IPS DF 4.7 (cell line): Measurements from ENCODE around the gene PARP3.

ENCODE experiments used
- DNase-seq: peaks from one replicate; pipeline ENCODE4 v3.0.0-alpha.2; 2013; ENCODE audit warnings: low spot score; ENCODE audit errors: extremely low read depth

The PARP3 gene

DNA sequence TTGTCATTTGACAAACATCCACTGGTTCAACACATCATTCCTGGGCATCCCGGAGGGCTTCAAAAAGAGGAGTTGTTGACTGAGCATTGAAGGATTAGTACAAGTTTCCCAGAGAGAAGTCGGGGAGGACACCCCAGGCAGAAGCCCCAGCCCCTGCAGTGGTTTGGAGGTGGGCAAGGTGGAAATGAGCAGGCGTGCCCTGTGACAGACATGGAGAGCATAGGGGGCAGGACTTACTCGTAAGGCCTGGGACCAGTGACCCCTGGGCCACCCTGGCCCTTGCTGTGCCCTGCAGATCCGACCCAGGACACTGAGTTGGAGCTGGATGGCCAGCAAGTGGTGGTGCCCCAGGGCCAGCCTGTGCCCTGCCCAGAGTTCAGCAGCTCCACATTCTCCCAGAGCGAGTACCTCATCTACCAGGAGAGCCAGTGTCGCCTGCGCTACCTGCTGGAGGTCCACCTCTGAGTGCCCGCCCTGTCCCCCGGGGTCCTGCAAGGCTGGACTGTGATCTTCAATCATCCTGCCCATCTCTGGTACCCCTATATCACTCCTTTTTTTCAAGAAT, 5.9 kb downstream of the PARP3 start:
- DNase-seq: no peak

DNA sequence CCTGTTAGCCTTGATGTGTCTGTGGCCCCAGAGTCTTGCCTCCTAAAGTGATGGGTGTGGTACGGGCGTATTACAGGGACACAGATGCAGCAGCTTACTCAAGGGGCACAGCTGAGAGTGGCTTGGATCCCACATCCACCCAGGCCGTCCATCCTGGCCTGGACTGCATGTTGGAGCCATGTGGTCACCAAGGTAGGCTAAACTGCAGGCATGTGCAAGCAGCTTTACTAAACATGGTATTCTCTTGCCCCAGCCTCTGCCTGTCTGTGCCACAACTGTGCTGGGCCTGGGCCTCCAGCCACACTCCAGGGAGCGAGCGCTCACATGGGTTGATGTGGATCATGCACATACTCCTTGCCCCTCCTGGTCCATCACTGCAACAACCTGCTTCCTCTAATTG, 7.0 kb downstream of the PARP3 start:
- DNase-seq: no peak

- DNase-seq: no peak
Observed at GRCh38 chr3:51950899-51951298, 8.7 kb downstream of the PARP3 start.

DNA sequence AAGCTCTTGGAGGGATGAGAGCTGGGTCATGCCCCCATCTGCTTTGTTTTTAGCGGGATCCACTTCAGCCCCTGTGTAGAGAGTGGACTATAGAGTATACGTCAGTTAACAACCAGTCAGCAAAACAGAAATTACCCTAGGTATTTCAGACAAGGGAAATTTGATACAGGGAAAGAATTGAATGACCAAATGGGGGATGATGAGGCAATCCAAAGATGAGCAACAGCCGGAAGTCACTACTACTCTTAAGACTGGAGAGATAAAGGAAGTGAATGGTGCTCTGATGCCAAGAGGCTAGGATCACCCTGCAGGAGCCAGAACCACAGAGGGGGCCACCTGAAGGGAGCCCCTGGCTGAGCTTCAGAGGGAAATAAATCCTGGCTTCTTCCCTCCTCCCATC, 11.3 kb downstream of the PARP3 start:
- DNase-seq: no peak

- DNase-seq: no peak
Observed at GRCh38 chr3:51954105-51954504, 11.9 kb downstream of the PARP3 start.

- no peak for DNase-seq
Observed at GRCh38 chr3:51954713-51955112, 12.6 kb downstream of the PARP3 start.

DNA sequence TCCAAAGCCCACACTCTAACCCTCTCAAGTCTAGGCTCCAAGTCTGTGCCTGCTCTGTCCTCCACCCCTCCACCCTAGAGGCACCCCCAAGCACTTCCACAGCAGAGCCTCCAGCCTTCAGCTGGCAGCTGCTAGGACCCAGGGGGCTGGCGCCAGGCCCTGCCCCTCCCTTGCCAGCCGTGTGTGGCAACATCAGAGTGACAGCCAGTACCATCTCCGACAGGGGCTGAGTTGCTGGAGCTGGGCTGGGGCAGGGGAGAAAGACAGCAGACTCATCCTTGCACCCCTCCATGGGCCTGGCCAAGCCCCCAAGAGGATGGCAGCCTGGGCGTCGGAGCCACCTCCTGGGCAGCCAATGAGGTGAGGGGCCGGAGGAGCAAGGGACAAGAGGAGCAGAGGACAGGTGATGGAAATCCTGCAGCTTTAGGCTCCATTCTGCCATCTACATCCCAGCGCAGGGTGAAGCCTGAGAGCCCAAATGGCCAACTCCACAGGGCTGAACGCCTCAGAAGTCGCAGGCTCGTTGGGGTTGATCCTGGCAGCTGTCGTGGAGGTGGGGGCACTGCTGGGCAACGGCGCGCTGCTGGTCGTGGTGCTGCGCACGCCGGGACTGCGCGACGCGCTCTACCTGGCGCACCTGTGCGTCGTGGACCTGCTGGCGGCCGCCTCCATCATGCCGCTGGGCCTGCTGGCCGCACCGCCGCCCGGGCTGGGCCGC, 13.2 kb downstream of the PARP3 start, which contains the start of gene GPR62:
Gene GPR62 (plus strand): TSS at position 207 of the 718 bp plus-strand sequence. CDS start 272 bp downstream, at position 479.
- no peak for DNase-seq

GRCh38 chr3:51955893-51956770, 14.0 kb downstream of the PARP3 start:
- no peak for DNase-seq

DNA sequence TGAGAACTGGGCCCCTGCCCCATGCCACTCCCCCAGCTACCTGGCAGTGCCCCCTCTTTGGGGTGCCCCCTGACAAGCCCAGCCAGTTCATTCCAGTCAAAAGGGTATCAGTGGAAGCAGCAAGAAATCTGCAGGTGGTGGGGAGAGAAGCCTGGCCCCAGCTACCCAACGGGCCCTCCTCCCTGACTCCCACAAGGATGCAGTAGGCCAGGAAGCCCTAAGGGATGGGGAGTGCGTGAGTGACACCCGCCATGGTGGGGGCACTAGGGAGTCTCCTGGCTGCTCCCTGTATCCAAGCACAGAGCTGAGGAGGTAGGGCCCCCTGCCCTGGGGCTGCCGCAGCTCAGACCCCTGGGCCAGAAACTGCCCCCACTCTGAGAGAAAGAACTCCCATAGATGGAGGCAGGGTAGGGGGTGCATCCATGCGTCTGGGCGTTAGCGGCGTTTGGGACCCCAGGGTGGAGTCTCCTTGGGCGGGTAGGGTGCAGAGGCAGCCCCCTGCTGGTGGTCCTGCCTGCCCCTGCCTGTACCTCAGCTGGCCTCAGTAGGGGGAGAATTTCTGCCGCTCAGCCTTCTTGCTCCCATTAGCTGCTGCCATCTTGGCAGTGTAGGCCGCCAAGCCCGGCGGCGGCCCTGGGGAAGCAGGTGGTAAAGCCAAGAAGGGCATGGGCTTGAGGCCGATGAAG, 15.5 kb downstream of the PARP3 start:
- DNase-seq: no peak

DNA sequence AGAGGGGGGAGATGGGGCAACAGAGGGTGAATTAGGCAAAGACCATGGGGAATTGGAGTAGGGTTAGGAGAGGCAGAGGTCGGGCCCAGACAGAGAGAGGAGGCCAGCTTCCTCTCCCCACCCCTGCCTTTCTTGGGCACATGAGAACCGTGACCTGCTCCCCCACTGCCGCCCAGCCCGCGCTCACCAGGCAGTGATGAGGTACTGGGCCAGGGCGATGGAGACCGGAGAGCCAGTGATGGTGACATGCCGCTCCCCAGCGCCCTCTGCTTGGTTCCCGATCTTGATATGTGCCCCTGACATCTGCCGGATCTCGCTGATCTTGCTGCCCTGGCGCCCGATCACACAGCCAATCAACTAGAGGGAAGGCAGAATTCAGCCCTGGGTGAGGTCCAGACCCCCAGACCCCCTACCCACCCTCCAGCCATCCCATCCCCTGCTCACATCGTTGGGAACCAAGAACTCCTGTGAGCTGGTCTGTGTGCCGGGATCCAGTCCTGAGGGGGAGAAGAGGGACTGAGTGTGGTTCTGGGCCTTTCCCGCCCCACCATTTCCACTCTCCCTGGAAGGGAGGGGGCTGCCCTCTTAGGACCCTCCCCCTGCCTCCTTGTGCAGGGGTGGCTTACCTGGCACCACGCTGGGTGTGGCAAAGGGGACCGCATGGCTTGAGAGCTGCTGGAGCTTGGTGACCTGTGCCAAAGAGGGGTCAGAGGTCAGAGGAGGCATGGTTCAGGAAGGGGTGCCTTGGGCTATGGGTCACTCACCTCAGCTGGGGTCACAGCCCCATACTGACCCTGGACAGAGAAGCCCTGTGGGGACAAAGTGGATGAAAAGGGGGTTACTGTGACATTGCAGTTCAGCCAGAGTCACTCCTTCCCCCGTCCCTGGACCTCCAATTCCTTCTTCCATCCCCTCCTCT, 16.7 kb downstream of the PARP3 start:
- no peak for DNase-seq

- no peak for DNase-seq
Observed at GRCh38 chr3:51959651-51960050, 17.5 kb downstream of the PARP3 start.

GRCh38 chr3:51960386-51960785, 18.2 kb downstream of the PARP3 start:
- DNase-seq: no peak

DNA sequence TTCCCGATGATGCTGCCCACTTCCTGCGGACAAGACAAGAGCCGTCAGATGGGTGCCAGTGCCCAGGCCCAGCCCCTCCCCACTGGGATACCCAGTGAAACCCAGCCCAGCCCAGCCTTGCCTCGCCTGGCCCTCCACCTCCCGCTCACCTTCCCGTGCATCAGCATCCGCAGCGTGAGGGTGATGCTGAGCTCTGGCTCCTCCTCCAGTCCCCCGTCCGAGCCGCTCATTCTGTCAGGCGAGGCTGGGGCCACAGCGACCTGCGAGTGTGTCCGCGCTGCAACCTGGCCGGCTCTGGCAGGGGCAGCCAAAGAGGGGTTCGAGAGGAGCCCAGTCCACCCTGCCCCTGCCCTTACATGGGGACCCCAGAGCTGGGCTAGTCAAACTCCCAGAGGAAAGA, 18.8 kb downstream of the PARP3 start:
- DNase-seq: no peak

DNA sequence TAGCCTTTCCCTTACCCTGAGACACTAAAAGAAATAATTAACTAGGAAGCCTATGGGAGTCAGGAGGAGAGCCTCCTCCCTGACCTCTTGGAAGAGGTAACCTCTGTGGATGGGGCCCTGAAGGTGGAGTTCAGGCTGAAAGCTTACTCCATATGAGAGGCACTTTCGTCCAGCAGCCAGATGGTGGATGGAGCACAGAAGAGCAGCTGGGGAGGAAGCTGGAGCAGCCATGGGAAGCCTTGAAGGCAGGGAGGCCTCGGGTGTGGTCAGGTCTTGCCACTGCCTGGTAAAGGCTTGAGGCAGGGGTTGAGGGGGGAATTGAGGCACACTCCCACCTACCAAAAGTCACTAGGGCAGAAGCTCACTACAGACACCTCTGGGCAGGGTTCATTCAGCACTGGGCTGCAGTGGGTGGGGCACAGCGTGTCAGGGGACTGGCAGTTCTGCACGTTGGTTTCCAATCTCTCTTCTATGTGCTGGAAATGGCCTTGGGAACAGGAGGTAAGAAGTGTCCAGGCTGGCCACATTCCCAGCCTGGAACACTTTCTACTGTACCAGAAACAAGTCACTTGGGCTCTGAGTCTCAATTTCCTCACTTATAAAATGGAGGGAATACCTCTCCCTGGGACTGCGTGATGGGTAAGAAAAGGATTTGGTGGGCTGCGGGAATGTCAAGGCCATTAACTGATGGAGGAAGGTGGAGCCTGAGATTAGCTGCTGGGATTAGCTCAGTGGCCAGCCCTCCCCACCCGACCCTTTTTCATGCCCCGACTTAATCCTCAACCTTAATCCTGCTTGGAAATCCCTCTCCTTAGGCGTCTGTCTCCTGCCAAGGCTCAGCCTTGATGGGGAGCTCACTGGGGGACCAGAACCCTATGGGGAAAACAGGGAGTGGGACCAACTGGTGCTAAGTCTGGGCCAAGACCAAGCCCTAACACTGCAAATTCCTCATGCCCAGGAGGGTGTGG, 19.7 kb downstream of the PARP3 start:
- DNase-seq: no peak

- DNase-seq: no peak
Observed at GRCh38 chr3:51962854-51963530, 20.8 kb downstream of the PARP3 start.

DNA sequence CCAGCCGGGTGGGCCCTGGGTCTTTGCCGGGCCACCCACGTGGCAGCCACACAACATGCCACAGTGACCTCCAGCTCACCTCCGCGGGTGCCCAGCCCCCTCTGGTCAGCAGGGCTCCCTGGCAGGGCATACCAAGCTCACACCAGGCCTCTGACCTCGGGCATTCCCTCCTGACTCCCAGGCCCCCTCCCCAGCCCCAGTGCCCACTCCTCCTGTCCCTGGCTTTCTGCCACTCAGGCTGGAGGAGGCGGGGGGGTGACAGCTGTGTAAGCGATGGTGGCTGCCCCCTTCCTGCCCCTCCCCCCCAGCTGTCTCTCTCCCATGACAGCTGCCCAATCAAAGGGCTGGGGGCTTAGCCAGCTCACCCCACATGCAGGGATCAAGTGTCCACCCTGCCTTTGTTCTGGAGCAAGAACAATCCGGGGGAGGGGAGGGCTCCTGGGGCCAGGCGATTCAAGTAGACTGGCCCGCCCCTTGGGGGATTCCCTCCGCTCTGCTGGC, 21.8 kb downstream of the PARP3 start:
- DNase-seq: no peak

GRCh38 chr3:51964521-51964920, 22.4 kb downstream of the PARP3 start:
- DNase-seq: no peak

GRCh38 chr3:51966016-51966415, 23.9 kb downstream of the PARP3 start:
- no peak for DNase-seq

DNA sequence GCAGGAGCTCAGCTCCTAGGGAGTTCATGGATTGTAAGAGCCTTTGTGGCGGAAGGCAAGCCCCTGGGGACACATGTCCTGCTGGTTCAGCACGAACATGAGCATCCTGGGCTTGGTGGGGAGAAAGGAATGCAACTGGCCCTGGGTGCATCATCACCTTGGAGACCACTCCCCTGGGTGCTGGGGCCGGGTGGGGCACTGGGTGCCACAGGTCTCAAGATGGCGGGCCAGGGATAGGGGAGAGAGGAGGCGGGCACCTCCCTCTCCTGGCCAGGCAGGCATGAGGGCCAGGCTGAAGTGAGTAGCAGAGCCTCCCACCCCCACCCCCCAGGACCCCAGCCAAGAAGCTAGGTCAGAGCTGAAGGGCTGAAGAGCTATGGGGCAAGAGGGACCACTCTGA, 24.3 kb downstream of the PARP3 start:
- no peak for DNase-seq
